Astrocyte of the spinal cord (primary cell): Measurements from ENCODE around the gene LCOR.

Experiments used
- DNase-seq: peaks from one replicate; pipeline ENCODE4 v3.0.0; 2011; ENCODE audit warnings: low read depth, low spot score
- H3K4me3 ChIP-seq: 2 replicates; pipeline ENCODE4 v1.5.1; 2011; ENCODE audit warnings: low read depth, mild to moderate bottlenecking, low read length, moderate library complexity
- in situ Hi-C: cut with HindIII; loops from 2 replicates; pipeline ENCODE4 v1.10.0; 2017; ENCODE audit warnings: low sequenced_read_pairs
- TF ChIP-seq, protein P1 (sequence below): IDR thresholded peaks from 2 replicates; pipeline ENCODE4 v1.5.1; 2012; ENCODE audit warnings: low read depth, mild to moderate bottlenecking, low read length, inconsistent platforms

The LCOR gene

DNA sequence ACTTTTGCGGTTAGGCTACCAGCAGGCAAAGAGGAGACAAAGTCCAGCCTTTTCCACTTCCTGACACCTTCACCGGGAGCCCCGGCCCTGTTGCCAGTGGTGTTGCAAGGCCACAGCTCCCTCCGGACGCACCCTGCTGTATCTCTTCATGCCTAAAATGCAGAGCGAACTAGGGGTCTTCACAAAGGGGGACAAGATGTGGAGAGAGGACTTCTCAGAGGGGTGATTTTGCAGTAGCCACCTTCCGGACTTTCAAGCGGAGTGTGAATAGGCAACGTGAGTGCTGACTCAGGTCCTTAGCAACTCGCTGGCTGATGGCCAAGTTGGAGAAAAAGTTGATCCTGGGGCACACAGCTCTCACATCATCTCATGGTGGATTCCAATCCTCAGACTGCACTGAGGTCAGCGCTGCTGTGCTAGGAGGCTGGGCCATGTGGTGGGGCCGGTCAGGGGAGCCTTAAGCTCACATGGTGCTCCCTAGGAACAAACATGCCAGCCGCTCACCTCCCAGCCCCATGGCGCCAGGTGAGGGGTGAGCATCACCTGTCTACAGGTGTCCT is 166.3 kb downstream of the LCOR start:
- peak; percentile 85 for DNase-seq
- TF ChIP-seq, protein P1, sequence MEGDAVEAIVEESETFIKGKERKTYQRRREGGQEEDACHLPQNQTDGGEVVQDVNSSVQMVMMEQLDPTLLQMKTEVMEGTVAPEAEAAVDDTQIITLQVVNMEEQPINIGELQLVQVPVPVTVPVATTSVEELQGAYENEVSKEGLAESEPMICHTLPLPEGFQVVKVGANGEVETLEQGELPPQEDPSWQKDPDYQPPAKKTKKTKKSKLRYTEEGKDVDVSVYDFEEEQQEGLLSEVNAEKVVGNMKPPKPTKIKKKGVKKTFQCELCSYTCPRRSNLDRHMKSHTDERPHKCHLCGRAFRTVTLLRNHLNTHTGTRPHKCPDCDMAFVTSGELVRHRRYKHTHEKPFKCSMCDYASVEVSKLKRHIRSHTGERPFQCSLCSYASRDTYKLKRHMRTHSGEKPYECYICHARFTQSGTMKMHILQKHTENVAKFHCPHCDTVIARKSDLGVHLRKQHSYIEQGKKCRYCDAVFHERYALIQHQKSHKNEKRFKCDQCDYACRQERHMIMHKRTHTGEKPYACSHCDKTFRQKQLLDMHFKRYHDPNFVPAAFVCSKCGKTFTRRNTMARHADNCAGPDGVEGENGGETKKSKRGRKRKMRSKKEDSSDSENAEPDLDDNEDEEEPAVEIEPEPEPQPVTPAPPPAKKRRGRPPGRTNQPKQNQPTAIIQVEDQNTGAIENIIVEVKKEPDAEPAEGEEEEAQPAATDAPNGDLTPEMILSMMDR = no peak
- in situ Hi-C loops = no loop called here
- H3K4me3 ChIP-seq = no peak overlapping the region

DNA sequence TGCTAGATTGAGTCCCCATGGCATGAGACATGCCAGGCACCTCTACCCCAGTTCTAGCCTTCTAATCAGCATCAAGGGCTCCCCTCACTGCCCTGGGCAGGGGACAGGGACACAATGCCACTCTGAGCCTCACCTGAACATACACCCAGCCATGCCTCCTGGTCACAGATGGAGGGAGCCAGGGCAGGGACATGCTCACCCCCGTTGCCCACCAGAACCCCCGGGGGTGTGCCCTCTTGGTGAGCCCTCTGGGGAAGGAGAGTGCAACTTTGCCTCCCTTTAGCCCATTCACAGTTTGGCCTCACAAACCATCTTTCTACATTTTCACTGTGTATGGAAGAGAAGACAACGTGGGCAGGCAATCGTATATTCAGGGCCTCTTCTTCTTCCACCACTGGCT is 167.2 kb downstream of the LCOR start:
- DNase-seq = no peak
- H3K4me3 ChIP-seq = no peak overlapping the region
- in situ Hi-C loops = no loop called here
- TF ChIP-seq, protein P1 = no peak

DNA sequence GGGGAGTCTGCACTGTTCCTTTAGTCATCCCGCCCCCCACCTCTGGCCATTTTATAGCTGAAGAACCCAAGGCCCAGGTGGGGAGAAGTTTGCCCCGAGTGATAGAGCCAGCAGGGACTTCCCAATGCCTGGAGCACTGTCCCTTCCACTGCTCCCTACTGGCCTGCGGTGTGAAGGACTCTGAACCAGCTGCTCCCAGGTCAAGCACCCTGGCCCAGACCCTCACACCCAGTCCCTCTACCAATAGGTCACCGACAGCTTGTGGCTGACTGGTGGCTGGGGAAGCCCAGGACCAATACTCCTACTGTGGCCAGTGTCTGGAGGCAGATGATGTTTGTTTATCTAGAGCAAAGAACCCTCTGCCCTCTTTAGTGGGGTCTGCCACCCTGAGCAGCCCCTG is 167.9 kb downstream of the LCOR start:
- in situ Hi-C loops = no loop called here
- no peak for DNase-seq
- TF ChIP-seq, protein P1 = no peak
- H3K4me3 ChIP-seq = no peak overlapping the region

DNA sequence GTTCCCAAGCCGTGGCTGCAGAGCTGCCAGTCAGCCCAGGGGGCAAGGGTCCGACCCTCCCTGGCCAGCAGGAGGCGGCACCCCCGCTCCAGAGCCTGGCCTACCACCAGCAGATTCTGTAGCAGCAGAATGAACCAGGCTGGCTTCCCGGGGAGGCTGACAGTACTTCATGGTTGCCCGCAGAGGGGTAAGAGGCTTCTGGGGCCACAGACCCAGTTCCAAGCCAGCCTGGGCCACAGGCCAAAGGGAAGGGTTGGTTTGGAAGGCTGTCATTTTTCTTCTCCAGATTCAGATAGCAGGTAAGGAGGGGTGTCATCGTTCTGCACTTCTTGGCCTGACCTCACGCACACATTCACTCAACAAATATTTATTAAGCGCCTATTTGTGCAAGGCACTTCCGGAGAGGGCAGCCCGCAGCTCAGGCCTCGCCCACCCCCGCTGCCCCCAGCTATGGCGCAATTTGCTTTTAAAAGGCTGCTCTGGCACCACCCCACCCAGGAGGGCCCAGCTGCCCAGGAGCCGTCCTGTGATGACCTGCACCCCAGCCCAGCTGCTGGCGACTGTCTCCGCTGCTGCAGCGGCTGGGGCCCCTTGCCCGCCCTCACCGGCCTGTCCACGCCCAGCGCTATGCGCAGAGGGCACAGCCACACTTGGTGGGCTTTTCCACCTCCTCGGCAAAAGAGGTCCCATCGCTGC is 168.5 kb downstream of the LCOR start:
- in situ Hi-C loops = no loop called here
- TF ChIP-seq, protein P1 = no peak
- no peak for DNase-seq
- no peak overlapping the region for H3K4me3 ChIP-seq

DNA sequence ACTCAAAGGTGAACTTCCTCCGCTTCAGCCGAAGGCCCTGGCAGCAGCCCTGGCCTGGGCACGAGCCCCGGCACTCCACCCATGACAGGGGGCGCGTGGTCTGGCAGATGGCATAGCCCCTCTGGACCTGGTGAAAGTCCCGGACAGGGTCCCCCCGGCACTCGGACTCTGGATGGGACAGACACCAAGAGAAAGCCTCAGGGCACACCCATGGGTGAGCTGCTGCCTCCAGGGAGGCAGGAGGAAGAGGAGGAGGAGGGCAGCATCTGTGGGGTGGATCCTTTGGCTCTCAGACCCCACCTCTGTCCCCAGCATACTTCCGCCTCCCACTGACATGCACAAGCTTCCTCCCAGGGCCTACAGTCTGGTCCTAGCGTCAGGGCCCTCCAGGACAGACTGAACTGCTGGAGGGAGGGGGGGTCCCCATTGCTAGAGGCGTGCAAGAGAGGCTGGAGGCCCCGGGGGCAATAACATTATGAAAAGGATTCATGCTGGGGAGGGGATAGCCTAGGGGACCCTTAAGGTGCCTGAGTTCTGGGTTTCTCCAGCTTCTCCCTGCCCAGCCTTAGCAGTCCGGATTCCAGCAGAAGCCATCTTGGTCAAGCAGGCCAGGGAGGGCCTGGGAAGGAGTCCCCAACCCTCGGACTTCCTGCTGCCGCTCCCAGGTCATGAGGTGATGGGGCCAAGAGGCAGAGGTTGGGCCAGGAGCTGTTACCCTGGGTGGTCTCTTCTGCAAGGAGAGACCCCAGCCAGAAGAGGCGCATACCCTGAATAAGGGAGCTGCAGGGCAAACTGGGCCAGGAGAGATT is 169.3 kb downstream of the LCOR start:
- in situ Hi-C loops = no loop called here
- TF ChIP-seq, protein P1 = no peak
- no peak overlapping the region for H3K4me3 ChIP-seq
- no peak for DNase-seq

DNA sequence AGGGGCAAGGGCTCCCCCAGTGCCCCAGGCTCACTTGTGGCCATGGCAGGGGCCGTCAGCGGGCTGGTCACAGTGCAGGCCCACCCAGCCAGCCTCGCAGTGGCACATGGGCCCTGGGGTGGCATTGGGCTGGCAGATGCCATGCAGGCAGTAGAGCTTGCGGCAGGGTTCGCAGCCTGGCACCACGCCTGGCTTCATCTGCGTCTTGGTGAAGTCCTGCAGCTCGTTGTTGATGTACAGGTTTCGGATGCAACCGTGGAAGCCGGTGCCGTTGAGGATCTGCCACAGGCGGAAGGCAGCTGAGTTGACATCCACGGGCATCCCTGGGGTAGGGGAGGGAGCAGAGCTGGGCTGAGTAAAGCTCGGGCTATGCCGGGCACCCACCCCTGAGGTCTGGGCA is 170.6 kb downstream of the LCOR start:
- DNase-seq = no peak
- in situ Hi-C loops = no loop called here
- TF ChIP-seq, protein P1 = no peak
- H3K4me3 ChIP-seq = no peak overlapping the region
